HT1080 (cell line): ENCODE data around the gene SFSWAP. TPM values are rescaled to one million over a fixed set of nuclear protein-coding genes. Genes with fewer than 3 reads are reported as not detected.
"Not testable (repeated sequence)": the region's sequence is repeated elsewhere in the genome, so short reads cannot be mapped to it uniquely, and the experiment has no call there.

Experiments
- DNase-seq: peaks from one replicate; pipeline ENCODE4 v3.0.0-alpha.2; 2015; ENCODE audit warnings: low read depth
- total RNA-seq: library from RNA; depleted of rRNA; stranded (reverse); fragments of >200 nt; shearing (Covaris generic); gene quantifications from 2 replicates; pipeline ENCODE4 v1.2.3, GENCODE V29; 2014

Gene SFSWAP
- total RNA-seq, 1 experiment from 2014 or later: 31.0 TPM

GRCh38 chr12:131808744-131809371 is 98.0 kb downstream of the SFSWAP start:
- no peak for DNase-seq

- DNase-seq: not testable (repeated sequence)
Measured at GRCh38 chr12:131809476-131810254, 98.8 kb downstream of the SFSWAP start.

GRCh38 chr12:131810726-131811125 is 99.8 kb downstream of the SFSWAP start:
- no peak for DNase-seq

GRCh38 chr12:131815131-131815530 is 104.2 kb downstream of the SFSWAP start:
- DNase-seq: no peak

- no peak for DNase-seq
Measured at GRCh38 chr12:131816495-131816894, 105.6 kb downstream of the SFSWAP start.

- no peak for DNase-seq
Measured at GRCh38 chr12:131817241-131817640, 106.4 kb downstream of the SFSWAP start.

GRCh38 chr12:131818821-131819585 is 108.1 kb downstream of the SFSWAP start:
- DNase-seq: no peak

GRCh38 chr12:131824450-131824849 is 113.6 kb downstream of the SFSWAP start:
- DNase-seq: no peak

GRCh38 chr12:131825146-131825892 is 114.4 kb downstream of the SFSWAP start:
- no peak for DNase-seq

- DNase-seq: no peak
Measured at GRCh38 chr12:131826097-131826928, 115.4 kb downstream of the SFSWAP start.

GRCh38 chr12:131827961-131828534 is 117.2 kb downstream of the SFSWAP start, which contains the start of gene MMP17:
MMP17 (plus strand) TSS chr12:131828393; CDS start chr12:131828495, 102 bp downstream.
- DNase-seq: peak; percentile 45

GRCh38 chr12:131828671-131829355 is 117.9 kb downstream of the SFSWAP start:
- DNase-seq: no peak

- DNase-seq: no peak
Measured at GRCh38 chr12:131829356-131829747, 118.5 kb downstream of the SFSWAP start.

GRCh38 chr12:131829791-131830334 is 119.0 kb downstream of the SFSWAP start:
- DNase-seq: no peak

- DNase-seq: peak; percentile 76
Measured at GRCh38 chr12:131830335-131830913, 119.5 kb downstream of the SFSWAP start.

- no peak for DNase-seq
Measured at GRCh38 chr12:131830914-131831571, 120.2 kb downstream of the SFSWAP start.

GRCh38 chr12:131831635-131832041 is 120.7 kb downstream of the SFSWAP start:
- DNase-seq: peak; percentile 40
